HG03460 (cell line): Measurements from ENCODE around the gene OR13F1.
"Not testable (repeated sequence)": the region's sequence is repeated elsewhere in the genome, so short reads cannot be mapped to it uniquely, and the experiment has no call there.

Experiments used
- ATAC-seq: cut with Tn5 transposase; IDR thresholded peaks from one replicate; pipeline ENCODE4 v1.9.1; 2021; ENCODE audit not compliant: unreplicated experiment

OR13F1 gene

GRCh38 chr9:104503963-104504362, at the start of gene OR13F1:
Gene OR13F1 (plus strand): TSS chr9:104504263. CDS start chr9:104504263, 0 bp downstream.
- ATAC-seq = no peak

GRCh38 chr9:104456831-104457230, 47.2 kb upstream of the OR13F1 start:
- ATAC-seq = no peak

GRCh38 chr9:104463864-104464263, 40.2 kb upstream of the OR13F1 start:
- ATAC-seq = no peak

GRCh38 chr9:104468261-104468660, 35.8 kb upstream of the OR13F1 start:
- ATAC-seq = no peak

GRCh38 chr9:104482921-104483570, 21.0 kb upstream of the OR13F1 start:
- no peak for ATAC-seq

GRCh38 chr9:104485014-104485413, 19.0 kb upstream of the OR13F1 start:
- ATAC-seq = no peak

GRCh38 chr9:104494808-104495207, 9.3 kb upstream of the OR13F1 start:
- ATAC-seq = no peak

- ATAC-seq = no peak
Observed at GRCh38 chr9:104503440-104503839, 623 bp upstream of the OR13F1 start.

- no peak for ATAC-seq
Observed at GRCh38 chr9:104506565-104506964, 2.5 kb downstream of the OR13F1 start.

GRCh38 chr9:104514901-104515300, 10.8 kb downstream of the OR13F1 start:
- ATAC-seq = no peak

GRCh38 chr9:104520241-104520640, 16.2 kb downstream of the OR13F1 start:
- ATAC-seq = not testable (repeated sequence)

- no peak for ATAC-seq
Observed at GRCh38 chr9:104527109-104527508, 23.0 kb downstream of the OR13F1 start, which contains the start of gene OR13C4. Gene OR13C4 (minus strand): TSS chr9:104527209. CDS start chr9:104527209, 0 bp downstream.

- no peak for ATAC-seq
Observed at GRCh38 chr9:104536756-104537155, 32.7 kb downstream of the OR13F1 start, which contains the start of gene OR13C3. Gene OR13C3 (minus strand): TSS chr9:104536856. CDS start chr9:104536723, 133 bp downstream.

GRCh38 chr9:104539275-104539674, 35.2 kb downstream of the OR13F1 start:
- no peak for ATAC-seq

- no peak for ATAC-seq
Observed at GRCh38 chr9:104544644-104545043, 40.6 kb downstream of the OR13F1 start.

GRCh38 chr9:104553261-104553660, 49.2 kb downstream of the OR13F1 start:
- no peak for ATAC-seq
